ENCODE measurements around the gene MEAF6.

The MEAF6 gene

GRCh38 chr1:37478451-37478881, 36.1 kb downstream of the MEAF6 start:
- Histone ChIP-seq H3K36me3 (peaks cover 34 to 53% (median 44%) of the 10 kb centered on the region in 3 donors), H3K4me3 (peak overlapping the region; percentile 45 to 52), H3K27ac (peak overlapping the region; percentile 97 to 99), H3K4me1 (peaks cover 0 to 69% (median 63%) of the 10 kb centered on the region in 4 donors), H3K27me3 (no peaks in the 10 kb centered on the region), H3K9me3 (no peaks in the 10 kb centered on the region)
- DNase-seq, result no peak
- intact Hi-C loops (cut with DNase I; ENCODE audit: low total_unique reads), result no loop called here
- TF ChIP-seq CTCF (IDR thresholded peaks at IDR 0.05), result no peak

- H3K36me3 ChIP-seq, result peaks cover 29 to 47% (median 38%) of the 10 kb centered on the region in 3 donors
- peak overlapping the region; percentile 89 to 96 for H3K4me3 ChIP-seq
- intact Hi-C loops (cut with DNase I; ENCODE audit: low total_unique reads), result no loop called here
- peaks cover 0 to 74% (median 66%) of the 10 kb centered on the region in 4 donors for H3K4me1 ChIP-seq
- no peaks in the 10 kb centered on the region for H3K9me3 ChIP-seq
- H3K27me3 ChIP-seq, result no peaks in the 10 kb centered on the region
- no peak for TF ChIP-seq CTCF (IDR thresholded peaks at IDR 0.05)
- peak overlapping the region; percentile 97 to 99 for H3K27ac ChIP-seq
- no peak for DNase-seq
These were observed 36.6 kb downstream of the MEAF6 start for GRCh38 chr1:37477946-37478345.

GRCh38 chr1:37477198-37477931, 37.2 kb downstream of the MEAF6 start:
- no peak for TF ChIP-seq CTCF (IDR thresholded peaks at IDR 0.05)
- peak in 1 of 2 donors; percentile 31 for DNase-seq
- peak overlapping the region; percentile 97 to 99 for H3K27ac ChIP-seq
- peak overlapping the region; percentile 89 to 96 for H3K4me3 ChIP-seq
- H3K27me3 ChIP-seq, result no peaks in the 10 kb centered on the region
- peaks cover 0 to 78% (median 72%) of the 10 kb centered on the region in 4 donors for H3K4me1 ChIP-seq
- H3K36me3 ChIP-seq, result peaks cover 23 to 42% (median 33%) of the 10 kb centered on the region in 3 donors
- intact Hi-C loops (cut with DNase I; ENCODE audit: low total_unique reads), result no loop called here
- H3K9me3 ChIP-seq, result no peaks in the 10 kb centered on the region

GRCh38 chr1:37476460-37477197, 37.9 kb downstream of the MEAF6 start:
- peaks cover 16 to 34% (median 25%) of the 10 kb centered on the region in 3 donors for H3K36me3 ChIP-seq
- H3K27me3 ChIP-seq, result no peaks in the 10 kb centered on the region
- peak; percentile 87 to 96 for DNase-seq
- peak overlapping the region; percentile 97 to 99 for H3K27ac ChIP-seq
- no peaks in the 10 kb centered on the region for H3K9me3 ChIP-seq
- no peak for TF ChIP-seq CTCF (IDR thresholded peaks at IDR 0.05)
- intact Hi-C loops (cut with DNase I; ENCODE audit: low total_unique reads), result no loop called here
- peak overlapping the region; percentile 89 to 96 for H3K4me3 ChIP-seq
- H3K4me1 ChIP-seq, result peaks cover 0 to 85% (median 79%) of the 10 kb centered on the region in 4 donors

- Histone ChIP-seq H3K9me3 (no peaks in the 10 kb centered on the region), H3K4me3 (peak overlapping the region; percentile 89 to 96), H3K27ac (peak overlapping the region; percentile 97 to 99), H3K27me3 (no peaks in the 10 kb centered on the region), H3K4me1 (peaks cover 0 to 90% (median 85%) of the 10 kb centered on the region in 4 donors), H3K36me3 (peaks cover 10 to 29% (median 20%) of the 10 kb centered on the region in 3 donors)
- DNase-seq, result no peak
- TF ChIP-seq CTCF (IDR thresholded peaks at IDR 0.05), result no peak
- intact Hi-C loops (cut with DNase I; ENCODE audit: low total_unique reads), result no loop called here
These were observed 38.5 kb downstream of the MEAF6 start for GRCh38 chr1:37476087-37476452.
